H1 (cell line): ENCODE data around the gene TMIGD3. TPM values are rescaled to one million over a fixed set of nuclear protein-coding genes. Genes with fewer than 3 reads are reported as not detected.

ENCODE experiments used
- CBX8 ChIP-seq: fragments of 300-800, 300-1000 bp; sonication (generic); IDR thresholded peaks from 2 replicates; pipeline ENCODE4 v1.7.1; 2016; ENCODE audit warnings: low read depth, low read length, borderline replicate concordance
- CTCF ChIP-seq, 3 experiments: IDR thresholded peaks; 1 replicate in 2 of 3; 2 replicates in 1 of 3; pipeline versions ENCODE4 v1.5.1 to v1.6.1; 2011; ENCODE audit warnings: low read length in 3 of 3, mild to moderate bottlenecking in 3 of 3, inconsistent platforms in 2 of 3, low read depth in 1 of 3, moderate library complexity in 1 of 3; ENCODE audit not compliant: insufficient read depth in 1 of 3; ENCODE audit errors: control extremely low read depth in 1 of 3
- HDAC6 ChIP-seq: IDR thresholded peaks from one replicate; pipeline ENCODE4 v1.7.1; 2012; ENCODE audit warnings: low read depth, mild to moderate bottlenecking, inconsistent platforms, low read length, moderate library complexity
- SAP30 ChIP-seq: fragments of 300-600 bp; sonication (generic); IDR thresholded peaks from 2 replicates; pipeline ENCODE4 v1.7.1; 2012; ENCODE audit warnings: low read length, moderate library complexity, mild to moderate bottlenecking, inconsistent platforms; ENCODE audit not compliant: insufficient read depth, insufficient replicate concordance
- polyA plus RNA-seq, 7 experiments: library from polyadenylated mRNA; depleted of rRNA in 3 of 7; stranded (reverse) in 5 of 7; unstranded in 2 of 7; fragments of >200 nt in 5 of 7; fragments of 200-250 nt in 2 of 7; gene quantifications; 1 replicate in 5 of 7; 2 replicates in 1 of 7; 4 replicates in 1 of 7; pipeline versions ENCODE4 v1.2.1 to v1.2.3, GENCODE V29; 2011 to 2013; ENCODE audit warnings: missing spikeins in 2 of 7, mixed read lengths in 2 of 7
- total RNA-seq: library from RNA; stranded (reverse); fragmentation: NEBNext Ultra II Directional; extraction: Animal tissue kit (Norgen Biotek cat#: 25700); gene quantifications from 2 replicates; pipeline ENCODE4 v1.2.1, GENCODE V29; 2021
- TF ChIP-seq, protein P1 (sequence below): IDR thresholded peaks from 2 replicates; pipeline ENCODE4 v1.6.1; 2012; ENCODE audit warnings: low read length, inconsistent platforms

TMIGD3 gene
- total and polyA plus RNA-seq, 2 of the 8 experiments (the other 6 are each of a cell fraction or from before 2014, with no cell fraction given): not detected

DNA sequence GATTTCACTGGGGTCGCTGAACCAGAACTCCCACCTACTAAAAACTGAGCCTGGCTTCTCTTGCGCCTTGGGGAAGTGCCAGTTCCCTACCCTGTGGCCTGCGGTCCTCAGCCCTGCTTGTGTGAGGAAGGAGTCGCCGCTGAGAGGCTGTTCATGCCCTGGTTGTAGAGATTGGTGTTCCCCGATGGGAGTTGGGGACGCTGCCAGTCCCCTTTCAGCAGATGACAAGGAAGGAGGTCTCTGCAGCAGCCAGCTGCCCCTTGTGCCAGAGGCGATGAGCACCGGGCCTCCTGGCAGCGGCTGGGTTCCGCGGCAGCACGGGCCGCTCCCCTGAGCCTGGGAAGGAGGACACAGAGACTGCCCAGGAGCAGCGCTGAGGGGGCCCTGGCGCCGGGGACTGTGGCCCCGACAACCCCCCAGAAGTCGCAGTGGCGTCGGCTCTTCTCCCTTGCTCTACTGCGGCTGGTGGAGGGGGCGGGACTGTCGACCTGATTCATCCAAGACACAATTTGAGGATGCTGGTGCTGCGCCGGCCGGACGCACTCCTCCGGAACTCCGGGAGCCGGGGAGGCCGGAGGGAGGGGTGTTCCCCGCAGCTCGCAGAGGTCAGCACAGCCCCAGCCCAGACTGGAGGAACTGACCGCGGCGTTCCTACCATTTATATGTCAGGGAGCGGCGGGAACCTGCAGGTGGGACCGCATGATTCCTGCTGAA lies 12.0 kb upstream of the TMIGD3 start (continued):
- TF ChIP-seq CTCF (IDR thresholded peaks at IDR 0.05; ENCODE audit: control extremely low read depth in 1 of 3, insufficient read depth in 1 of 3, low read depth in 1 of 3, low read length in 3 of 3) (no peak), SAP30 (no peak), HDAC6 (no peak), CBX8 (no peak)
- TF ChIP-seq, protein P1, sequence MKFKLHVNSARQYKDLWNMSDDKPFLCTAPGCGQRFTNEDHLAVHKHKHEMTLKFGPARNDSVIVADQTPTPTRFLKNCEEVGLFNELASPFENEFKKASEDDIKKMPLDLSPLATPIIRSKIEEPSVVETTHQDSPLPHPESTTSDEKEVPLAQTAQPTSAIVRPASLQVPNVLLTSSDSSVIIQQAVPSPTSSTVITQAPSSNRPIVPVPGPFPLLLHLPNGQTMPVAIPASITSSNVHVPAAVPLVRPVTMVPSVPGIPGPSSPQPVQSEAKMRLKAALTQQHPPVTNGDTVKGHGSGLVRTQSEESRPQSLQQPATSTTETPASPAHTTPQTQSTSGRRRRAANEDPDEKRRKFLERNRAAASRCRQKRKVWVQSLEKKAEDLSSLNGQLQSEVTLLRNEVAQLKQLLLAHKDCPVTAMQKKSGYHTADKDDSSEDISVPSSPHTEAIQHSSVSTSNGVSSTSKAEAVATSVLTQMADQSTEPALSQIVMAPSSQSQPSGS: no peak
